HG03039 (cell line): Measurements from ENCODE around the gene CD81.
"Not testable (repeated sequence)": the region's sequence is repeated elsewhere in the genome, so short reads cannot be mapped to it uniquely, and the experiment has no call there.

Experiments used
- ATAC-seq: cut with Tn5 transposase; IDR thresholded peaks from one replicate; pipeline ENCODE4 v1.9.1; 2021; ENCODE audit warnings: mild to moderate bottlenecking, moderate library complexity; ENCODE audit not compliant: unreplicated experiment

Gene CD81, protein sequence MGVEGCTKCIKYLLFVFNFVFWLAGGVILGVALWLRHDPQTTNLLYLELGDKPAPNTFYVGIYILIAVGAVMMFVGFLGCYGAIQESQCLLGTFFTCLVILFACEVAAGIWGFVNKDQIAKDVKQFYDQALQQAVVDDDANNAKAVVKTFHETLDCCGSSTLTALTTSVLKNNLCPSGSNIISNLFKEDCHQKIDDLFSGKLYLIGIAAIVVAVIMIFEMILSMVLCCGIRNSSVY

GRCh38 chr11:2376751-2377451, at the start of gene CD81:
Gene CD81, plus strand, starts transcription at chr11:2377310. Its CDS starts 240 bp downstream, at chr11:2377550.
- peak; percentile 45 for ATAC-seq

DNA sequence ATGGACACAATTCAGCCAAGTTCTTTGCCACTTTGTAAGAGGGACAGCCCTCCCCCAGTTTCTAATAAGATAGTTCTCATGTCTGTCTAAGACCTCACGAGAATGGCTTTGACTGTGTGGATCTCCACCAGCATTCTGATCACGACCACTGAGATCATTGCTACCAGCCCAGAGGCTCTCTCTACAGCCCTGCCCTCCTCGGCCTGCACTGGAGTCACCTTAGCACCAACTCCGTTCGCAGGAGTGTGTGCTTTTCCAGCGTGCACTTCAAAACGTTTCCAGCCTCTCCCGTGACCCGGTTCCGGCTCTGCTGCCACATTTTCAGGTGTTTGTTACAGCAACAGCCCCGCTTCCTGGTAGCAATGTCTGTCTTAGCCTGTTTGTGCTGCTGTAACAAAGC, 49.1 kb upstream of the CD81 start:
- ATAC-seq: no peak

DNA sequence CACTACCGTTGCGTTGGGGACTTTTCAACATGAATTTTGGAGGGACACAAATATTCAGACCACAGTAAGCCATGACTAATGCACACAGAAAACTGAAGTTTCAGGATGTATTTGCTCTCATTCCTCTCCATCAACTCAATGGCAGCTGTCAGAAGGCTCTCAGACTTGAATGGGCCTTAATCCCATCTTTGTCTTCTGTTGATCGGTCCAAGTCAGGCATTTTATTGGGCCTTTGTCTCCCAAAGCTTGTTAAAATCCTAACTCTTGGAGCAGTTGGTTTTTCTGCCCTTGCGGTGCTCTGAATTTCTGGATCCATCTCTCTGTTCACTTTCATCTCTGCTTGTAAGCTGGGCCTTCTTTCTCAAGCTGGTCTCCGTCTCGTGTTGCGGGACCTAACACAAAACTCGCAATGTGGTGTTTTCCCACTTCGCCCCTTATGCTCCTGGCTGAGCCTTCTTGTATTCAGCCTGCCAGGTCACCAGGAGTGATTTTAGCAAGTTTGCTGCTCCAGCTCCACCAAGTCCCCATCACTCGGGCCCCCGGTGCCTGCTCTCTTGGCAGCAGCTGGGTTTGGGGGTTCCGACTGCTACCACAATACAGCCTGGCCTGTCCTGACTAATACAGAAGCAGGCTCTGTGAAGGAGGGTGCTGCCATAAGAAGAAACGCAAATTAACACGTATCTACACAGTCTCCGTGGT, 48.3 kb upstream of the CD81 start:
- no peak for ATAC-seq

DNA sequence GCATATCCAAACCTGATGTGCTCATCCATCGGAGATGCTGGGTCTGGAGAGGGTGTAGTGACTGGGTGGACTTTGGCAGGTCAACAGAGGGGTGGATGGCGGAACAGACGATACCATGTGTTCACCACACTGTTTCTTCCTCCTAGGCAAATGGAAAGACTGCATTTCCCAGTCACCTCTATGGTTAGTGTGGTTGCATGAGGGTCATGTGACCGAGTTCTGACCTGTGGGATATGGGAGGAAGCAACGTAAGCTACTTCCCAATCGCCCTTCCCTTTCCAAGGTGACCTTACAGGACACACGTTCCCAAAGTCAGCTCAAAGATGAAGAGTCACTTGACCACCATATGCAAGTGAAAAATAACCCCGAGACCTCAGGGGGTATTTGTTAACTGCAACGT, 47.6 kb upstream of the CD81 start:
- no peak for ATAC-seq

GRCh38 chr11:2330696-2331095, 46.4 kb upstream of the CD81 start:
- ATAC-seq: no peak

GRCh38 chr11:2331404-2331803, 45.7 kb upstream of the CD81 start:
- ATAC-seq: no peak

GRCh38 chr11:2332569-2332968, 44.5 kb upstream of the CD81 start:
- not testable (repeated sequence) for ATAC-seq

- not testable (repeated sequence) for ATAC-seq
These were observed 43.5 kb upstream of the CD81 start for GRCh38 chr11:2333486-2334205.

- not testable (repeated sequence) for ATAC-seq
These were observed 41.8 kb upstream of the CD81 start for GRCh38 chr11:2335286-2335685.

- not testable (repeated sequence) for ATAC-seq
These were observed 38.4 kb upstream of the CD81 start for GRCh38 chr11:2338760-2339159.

- ATAC-seq: no peak
These were observed 34.6 kb upstream of the CD81 start for GRCh38 chr11:2342557-2342956.

DNA sequence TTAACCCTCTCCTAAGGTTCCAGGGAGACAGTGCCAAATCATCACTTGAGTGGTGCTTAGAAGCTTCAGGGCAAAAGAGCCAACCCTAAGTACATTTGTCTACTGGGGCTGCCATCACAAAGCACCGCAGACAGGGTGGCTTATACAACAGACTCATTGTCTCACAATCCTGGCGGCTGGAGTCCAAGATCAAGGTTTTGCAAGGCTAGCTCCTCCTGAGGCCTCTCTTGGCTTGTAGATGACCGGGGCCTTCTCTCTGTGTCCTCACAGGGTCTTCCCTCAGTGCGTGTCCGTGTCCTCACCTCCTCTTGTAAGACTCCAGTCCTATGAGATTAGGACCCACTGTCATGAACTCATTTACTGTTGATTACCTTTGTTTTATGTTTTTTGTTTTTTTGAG, 34.1 kb upstream of the CD81 start:
- no peak for ATAC-seq

DNA sequence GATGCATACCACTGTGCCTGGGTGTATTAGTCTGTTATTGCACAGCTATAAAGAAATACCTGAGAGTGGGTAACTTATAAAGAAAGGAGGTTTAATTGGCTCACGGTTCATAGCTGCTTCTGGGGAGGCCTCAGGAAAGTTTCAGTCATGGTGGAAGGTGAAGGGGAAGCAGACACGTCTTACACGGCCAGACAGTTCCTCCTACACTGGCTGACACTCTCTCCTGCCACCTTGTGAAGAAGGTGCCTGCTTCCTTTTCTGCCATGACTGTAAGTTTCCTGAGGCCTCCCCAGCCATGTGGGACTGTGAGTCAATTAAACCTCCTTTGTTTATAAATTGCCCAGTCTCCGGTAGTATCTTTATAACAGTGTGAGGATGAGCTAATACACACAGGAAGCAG, 33.6 kb upstream of the CD81 start:
- no peak for ATAC-seq

DNA sequence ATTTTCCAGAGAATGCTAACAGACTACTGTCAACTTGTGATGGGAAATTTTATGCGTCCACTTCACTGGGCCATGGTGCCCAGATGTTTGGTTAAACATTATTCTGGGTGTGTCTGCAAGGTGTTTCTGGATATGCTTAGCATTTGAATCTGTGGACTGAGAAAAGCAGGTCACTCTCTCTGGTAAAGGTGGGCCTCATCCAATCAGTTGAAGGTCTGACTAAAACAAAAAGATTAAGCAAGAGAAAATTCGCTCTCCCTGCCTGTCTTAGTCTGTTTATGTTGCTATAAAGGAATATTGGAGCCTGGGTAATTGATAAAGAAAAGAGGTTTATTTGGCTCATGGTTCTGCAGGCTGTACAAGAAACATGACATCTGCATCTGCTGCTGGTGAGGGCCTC, 32.1 kb upstream of the CD81 start:
- ATAC-seq: no peak

DNA sequence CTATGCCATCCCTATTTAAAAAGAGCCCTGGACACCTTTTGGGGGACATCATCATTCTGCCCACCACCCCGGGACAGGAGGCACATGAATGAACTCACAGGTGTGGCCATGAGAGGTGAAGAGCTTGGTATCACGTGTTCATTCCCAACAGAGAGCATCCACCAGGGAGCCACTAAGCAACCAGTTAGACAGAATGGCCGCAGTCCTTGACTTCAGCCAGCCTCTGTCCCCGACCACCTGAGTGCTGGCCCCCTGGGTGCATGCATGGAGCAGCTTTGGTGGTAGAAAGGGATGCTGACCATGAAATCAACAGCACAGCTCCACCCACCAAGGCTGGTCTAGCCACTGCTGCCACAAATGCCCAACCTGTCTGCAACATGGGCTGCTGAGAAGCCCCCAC, 31.1 kb upstream of the CD81 start:
- no peak for ATAC-seq

DNA sequence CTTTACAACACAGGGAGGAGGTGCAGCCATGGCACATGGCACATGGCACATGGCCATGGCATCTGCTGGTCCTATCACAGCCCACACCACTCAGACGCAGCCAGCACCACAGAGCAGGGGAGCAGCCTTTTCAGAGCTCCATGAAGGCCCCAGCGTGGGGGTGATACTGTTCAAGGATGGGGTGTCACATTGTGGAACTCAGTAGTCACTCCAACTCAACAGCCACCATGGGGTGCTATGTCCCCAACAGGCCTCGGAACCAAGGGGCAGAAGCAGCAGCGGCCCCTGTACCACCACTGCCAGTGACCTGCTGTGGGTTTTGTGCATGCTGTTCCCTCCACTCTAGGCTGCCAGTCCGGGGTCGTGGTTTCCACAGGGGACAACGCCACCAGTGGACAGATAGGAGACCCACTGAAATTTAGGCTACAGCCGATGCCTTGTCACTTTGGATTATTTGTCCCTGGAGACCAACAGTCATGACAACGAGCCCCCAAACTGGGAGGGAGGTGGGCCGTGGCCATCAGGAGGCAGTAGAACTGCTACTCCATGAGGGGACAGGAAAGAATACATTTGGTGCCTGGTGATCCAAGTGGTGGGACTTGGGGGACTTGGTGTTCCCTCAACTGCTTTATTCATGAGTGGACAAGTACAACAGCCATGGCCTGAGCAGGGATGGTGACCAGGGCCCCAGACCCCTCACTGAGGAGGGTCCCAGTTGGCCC, 30.4 kb upstream of the CD81 start:
- no peak for ATAC-seq

- no peak for ATAC-seq
These were observed 29.7 kb upstream of the CD81 start for GRCh38 chr11:2347308-2347830.

GRCh38 chr11:2348986-2349385, 28.1 kb upstream of the CD81 start:
- no peak for ATAC-seq

- no peak for ATAC-seq
These were observed 25.4 kb upstream of the CD81 start for GRCh38 chr11:2351701-2352100.

DNA sequence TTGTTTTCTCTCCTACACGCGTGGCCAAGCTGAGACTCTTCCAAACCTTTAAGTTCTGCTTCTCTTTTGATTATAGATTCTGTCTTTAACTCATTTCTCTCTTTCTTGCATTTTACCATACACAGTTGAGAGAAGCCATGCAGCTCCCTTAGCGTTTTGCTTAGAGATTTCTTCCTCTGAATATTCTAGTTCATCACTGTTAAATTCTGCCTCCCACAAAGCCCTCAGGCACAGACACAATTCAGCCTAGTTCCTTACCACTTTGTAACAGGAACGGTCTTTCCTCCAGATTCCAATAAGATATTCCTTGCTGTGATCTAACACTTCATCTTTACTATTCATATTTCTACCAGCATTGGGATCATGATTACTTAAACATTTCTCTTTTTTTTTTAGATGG, 24.7 kb upstream of the CD81 start:
- no peak for ATAC-seq
